ENCODE measurements around the gene ZHX3.

ZHX3 gene

GRCh38 chr20:41168281-41169161 is 149.0 kb downstream of the ZHX3 start:
- DNase-seq = peak; percentile 26

DNA sequence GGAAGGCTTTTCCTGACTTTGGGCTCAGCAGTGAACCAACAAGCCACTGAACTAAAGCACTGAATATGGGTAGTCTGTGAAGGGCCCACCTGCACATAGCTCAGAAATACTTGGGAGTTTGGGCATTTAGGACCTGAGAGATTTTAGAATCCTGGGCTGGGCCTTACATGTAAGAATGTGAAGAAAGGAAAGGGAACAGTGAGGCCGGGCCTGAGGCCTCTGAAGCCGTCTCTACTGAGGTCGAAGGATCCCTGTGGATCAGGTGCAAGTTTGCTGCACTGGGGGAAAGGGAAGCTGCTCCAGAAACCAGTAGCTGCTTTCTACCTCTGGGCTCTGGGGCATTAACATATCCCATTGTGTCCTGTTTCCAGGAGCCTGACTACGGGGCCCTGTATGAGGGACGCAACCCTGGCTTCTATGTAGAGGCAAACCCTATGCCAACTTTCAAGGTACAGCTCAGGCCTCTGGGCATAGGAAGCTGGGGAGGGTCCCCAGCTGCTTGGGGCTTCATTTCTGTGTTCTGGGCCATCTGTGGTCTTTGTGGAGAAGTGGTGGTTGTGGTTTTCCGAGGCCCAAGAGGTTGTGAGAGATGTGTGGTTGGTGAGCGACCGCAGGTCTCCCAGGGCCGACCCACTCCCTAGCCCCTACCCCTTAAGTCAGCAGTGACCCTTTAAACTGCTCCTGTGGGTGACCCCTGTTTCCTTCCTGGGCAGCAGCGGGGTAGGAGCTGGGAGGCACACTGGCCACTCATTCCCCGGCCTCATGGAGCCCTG is 149.9 kb downstream of the ZHX3 start:
- no peak for DNase-seq

DNA sequence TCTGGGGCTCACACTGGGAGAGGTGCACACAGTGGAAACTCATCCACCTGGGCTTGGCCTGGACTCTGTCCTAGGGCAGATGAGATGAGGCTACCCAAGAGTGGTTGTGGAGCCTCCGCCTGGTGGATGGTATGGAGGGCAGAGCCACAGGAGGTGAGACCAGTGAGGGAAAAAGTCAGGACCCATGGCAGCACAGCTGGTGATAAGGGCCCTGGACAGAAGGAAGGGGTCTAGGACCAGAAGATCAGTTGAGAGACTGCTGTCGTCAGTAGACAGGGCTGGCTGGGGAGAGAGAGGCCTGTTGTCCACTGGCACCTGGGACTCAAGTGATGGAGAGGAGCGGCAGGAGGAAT is 150.4 kb downstream of the ZHX3 start:
- DNase-seq = no peak

GRCh38 chr20:41166201-41167117 is 151.1 kb downstream of the ZHX3 start:
- DNase-seq = no peak

DNA sequence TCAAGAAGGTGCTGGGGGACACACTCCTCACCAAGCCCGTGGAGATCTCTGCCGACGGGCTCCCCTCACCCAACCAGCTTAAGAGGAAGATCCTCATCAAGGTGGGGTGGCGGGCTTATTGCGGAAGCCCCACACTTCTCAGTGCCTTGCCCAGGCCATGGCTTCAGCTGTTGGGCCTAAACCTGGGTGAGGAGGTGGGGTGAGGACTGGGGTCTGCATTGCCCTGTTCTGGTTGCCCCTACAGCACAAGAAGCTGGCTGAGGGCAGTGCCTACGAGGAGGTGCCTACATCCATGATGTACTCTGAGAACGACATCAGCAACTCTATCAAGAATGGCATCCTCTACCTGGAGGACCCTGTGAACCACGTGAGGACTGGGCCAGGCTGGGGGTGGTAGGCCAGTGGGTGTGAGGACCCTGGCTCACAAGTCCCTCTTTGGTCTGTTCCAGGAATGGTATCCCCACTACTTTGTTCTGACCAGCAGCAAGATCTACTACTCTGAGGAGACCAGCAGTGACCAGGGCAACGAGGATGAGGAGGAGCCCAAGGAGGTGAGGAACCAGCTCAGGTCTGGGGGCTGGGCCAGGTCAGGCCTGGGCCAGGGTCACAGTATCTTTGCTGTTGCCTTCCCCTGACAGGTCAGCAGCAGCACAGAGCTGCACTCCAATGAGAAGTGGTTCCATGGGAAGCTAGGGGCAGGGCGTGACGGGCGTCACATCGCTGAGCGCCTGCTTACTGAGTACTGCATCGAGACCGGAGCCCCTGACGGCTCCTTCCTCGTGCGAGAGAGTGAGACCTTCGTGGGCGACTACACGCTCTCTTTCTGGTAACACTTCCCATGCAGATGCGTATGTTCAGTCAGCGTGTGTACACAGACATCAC is 152.3 kb downstream of the ZHX3 start:
- no peak for DNase-seq

DNA sequence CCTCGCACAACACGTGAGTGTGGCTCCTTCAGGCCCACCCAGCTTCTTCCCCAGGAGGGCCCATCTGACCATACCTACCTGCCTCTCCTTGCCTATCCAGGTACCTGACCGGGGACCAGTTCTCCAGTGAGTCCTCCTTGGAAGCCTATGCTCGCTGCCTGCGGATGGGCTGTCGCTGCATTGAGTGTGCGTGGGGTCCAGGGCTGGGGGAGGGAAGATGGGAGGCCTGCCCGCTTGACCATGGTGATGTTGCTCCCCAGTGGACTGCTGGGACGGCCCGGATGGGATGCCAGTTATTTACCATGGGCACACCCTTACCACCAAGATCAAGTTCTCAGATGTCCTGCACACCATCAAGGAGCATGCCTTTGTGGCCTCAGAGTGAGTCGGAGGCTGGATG is 153.7 kb downstream of the ZHX3 start:
- no peak for DNase-seq

- no peak for DNase-seq
These were observed 155.1 kb downstream of the ZHX3 start for GRCh38 chr20:41162396-41162795.

DNA sequence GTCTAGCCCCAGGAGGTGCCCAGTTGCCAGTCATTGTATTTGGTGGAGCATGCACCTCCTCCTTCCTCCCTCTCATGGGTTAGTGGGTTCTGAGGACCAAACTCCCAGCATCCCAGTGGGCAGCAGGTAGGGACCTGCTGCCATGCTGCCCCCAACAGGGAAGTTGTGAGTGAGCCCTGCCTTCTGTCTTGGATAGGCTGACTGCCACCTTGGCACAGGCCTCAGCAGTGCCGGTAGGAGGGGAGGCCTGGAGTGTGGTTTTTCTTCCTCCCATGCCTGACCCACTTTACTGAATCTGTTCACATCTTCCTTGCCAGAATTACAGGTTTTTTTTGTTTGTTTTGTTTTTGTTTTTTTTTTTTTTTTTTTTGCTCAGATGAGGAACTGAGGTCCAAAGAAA is 155.6 kb downstream of the ZHX3 start:
- DNase-seq = no peak

GRCh38 chr20:41160686-41161085 is 156.8 kb downstream of the ZHX3 start:
- DNase-seq = no peak

DNA sequence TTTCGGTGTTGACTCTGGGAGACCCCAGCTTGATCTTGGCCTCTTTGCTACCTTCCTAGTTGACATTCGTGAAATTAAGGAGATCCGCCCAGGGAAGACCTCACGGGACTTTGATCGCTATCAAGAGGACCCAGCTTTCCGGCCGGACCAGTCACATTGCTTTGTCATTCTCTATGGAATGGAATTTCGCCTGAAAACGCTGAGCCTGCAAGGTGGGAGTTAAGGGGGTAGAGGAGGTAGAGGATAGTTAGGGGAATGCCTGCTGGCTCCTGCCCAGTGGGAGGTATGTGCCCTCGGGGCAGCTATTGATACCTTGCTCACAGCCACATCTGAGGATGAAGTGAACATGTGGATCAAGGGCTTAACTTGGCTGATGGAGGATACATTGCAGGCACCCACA is 158.0 kb downstream of the ZHX3 start:
- DNase-seq = no peak

DNA sequence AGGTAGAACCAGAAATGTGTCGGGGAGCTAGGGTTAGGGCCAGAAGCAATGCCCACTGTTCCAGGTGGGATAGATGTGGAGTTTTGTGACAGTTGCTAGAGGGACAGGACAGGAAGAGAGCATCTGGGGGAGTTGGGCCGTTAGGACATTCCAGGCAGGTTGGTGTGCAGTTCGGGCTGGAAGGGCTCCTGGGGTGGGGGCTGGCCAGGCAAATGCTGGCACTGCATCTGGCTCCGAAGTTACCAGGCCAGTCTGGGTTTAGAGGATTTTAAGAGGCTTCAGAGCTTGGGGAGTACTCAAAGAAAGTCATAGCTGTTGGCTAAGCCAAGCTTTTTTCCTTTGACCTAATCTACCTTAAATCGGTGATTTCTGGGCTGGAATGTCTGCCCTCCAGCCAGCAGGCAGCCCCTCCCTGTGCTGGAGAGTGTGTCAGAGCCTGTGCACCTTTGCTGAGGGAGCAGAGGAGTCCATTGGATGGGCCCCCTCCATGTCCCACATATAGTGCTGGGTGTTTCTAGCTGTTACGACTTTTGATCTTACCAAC is 159.4 kb downstream of the ZHX3 start:
- no peak for DNase-seq

GRCh38 chr20:41155261-41155660 is 162.3 kb downstream of the ZHX3 start:
- DNase-seq = no peak

DNA sequence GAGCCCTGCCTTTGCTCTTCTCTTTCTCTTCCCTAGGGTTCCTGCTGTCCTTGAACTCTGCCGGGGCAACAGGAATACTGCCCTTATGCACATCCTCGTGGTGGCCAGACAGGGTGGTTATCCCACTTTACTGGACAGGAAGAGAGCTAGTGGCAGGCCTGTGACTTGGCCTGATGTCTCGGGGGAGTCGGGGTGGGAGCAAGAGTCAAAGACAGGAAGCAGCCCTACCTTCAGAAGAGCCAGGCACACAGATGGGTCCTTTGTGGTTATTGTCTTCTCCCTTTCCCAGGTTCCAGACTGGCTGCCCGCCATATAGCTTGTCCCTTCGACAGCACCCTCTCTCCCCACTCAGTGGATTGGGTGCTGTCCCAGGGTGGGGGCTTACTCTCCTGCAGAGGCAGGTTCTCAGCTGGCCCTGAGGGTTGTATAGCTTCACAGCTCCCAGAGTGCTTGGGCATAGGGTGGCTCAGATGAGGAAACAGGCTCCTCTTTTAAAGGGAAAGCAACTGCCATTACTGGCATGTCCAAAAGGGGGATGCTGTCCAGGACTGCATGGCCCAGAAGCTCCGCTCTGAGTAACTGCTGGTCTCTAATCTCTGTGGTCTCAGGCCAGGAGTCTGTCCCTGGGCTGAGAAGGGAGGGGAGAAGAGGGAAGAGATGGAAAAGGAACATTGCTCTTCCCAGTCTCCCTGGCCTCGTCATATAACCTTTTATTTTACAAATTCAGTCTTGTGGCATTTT is 162.9 kb downstream of the ZHX3 start:
- no peak for DNase-seq

DNA sequence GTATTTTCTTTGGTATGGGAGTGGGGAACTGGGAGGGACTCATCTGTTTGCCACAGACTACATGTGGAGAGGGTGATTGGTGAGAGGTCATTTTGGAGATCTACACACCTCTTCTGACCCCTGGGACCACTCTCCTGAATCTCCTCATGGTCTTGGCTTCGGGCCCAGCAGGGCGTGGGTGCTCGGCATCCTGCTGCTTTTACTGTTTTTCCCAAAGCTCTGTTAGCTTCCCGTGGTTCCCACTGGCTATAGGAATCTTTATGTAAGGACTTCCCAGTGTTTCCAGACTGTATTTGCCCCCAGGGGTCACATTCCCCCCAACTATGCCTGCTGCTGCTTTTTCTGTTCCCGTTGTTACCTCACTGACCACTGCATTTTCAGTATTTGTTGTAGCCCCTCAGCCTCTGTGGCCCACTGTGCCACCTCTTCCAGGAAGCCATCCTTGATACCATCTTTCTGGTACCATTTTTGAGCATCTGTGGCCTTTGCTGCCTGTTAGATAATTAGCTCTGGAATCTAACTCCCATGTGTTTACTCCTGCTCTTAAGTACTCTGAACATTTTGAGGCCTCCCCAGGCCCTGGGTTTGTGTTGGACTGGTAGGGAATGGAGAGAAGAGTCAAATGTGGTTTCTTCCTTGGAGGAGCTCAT is 165.3 kb downstream of the ZHX3 start:
- no peak for DNase-seq

DNA sequence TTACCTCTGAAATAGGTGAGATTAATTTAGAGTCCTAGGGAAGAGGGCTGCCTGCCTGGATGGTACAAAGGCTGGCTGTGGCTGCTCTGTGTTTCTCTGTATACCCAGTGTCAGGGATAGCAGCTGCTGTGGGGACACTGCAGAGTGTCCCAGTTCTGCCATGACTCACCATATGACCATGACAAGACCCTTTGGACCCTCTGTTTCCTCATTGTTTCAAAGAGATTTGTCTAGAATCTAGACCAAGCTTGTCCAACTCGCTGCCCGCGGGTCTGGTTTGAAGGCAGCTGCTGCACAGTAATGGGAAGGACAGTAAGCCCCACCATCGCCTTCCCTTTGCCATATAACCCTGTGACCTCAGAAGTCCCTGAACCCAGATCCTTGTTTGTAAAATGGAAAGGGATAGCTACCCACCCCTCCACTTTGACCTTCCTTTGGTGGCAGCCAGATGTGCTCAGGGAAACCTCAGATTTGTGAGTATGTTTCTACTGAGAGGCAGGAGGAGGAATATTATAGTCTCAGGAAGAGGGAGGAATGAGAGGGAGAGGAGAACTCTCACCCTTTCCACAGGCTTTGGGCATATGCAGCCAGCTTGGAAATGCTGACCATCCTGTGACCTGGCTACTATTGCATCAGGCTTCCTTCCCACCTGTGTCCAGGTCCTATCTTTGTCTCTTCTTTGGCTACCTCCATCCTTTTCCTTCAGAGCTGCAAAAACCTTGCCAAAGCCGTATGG is 166.2 kb downstream of the ZHX3 start:
- DNase-seq = no peak

GRCh38 chr20:41150664-41151063 is 166.9 kb downstream of the ZHX3 start:
- DNase-seq = no peak

GRCh38 chr20:41148942-41149341 is 168.6 kb downstream of the ZHX3 start:
- no peak for DNase-seq

GRCh38 chr20:41147767-41148191 is 169.8 kb downstream of the ZHX3 start:
- DNase-seq = no peak

- DNase-seq = no peak
These were observed 171.5 kb downstream of the ZHX3 start for GRCh38 chr20:41145821-41146620.
